ENCODE results near the gene LRP5. TPM values are rescaled to one million over a fixed set of nuclear protein-coding genes. Genes with fewer than 3 reads are reported as not detected.
"Not testable (repeated sequence)": the region's sequence is repeated elsewhere in the genome, so short reads cannot be mapped to it uniquely, and the experiment has no call there.

LRP5 gene
- total RNA-seq, 2 donors from 2014 or later, result 43.3 to 63.6 TPM

DNA sequence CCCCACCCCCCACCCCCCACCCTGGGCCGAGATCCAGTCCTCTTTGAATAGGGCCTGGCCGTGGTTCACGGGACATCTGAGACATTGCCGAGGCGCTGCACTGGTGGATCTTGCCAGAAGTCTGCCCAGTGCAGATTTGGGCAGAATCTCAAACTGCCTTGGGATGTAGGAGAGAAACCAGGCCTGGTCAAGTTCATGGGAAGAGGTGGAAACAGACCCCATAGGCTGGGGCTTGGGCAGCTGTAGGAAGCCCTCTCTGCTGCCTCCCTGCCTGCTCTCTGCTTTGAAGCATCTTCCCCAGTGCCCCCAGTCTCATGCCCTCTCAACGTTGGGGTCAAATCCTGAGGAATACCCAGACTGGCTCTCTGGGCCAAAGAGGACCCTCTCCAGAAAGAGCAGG is 132.2 kb downstream of the LRP5 start:
- WGBS, 2 donors, result 90 to 92% methylated on average over 6 of the region's 6 CpGs
- no peaks in the 10 kb centered on the region for H3K9me3 ChIP-seq
- no peaks in the 10 kb centered on the region for H3K27me3 ChIP-seq
- no peak overlapping the region for H3K4me3 ChIP-seq
- ATAC-seq (no peak), DNase-seq (no peak)
- intact Hi-C loops (cut with DNase I), result no loop called here
- no peak for TF ChIP-seq POLR2A (IDR thresholded peaks at IDR 0.05)
- TF ChIP-seq, protein P1, sequence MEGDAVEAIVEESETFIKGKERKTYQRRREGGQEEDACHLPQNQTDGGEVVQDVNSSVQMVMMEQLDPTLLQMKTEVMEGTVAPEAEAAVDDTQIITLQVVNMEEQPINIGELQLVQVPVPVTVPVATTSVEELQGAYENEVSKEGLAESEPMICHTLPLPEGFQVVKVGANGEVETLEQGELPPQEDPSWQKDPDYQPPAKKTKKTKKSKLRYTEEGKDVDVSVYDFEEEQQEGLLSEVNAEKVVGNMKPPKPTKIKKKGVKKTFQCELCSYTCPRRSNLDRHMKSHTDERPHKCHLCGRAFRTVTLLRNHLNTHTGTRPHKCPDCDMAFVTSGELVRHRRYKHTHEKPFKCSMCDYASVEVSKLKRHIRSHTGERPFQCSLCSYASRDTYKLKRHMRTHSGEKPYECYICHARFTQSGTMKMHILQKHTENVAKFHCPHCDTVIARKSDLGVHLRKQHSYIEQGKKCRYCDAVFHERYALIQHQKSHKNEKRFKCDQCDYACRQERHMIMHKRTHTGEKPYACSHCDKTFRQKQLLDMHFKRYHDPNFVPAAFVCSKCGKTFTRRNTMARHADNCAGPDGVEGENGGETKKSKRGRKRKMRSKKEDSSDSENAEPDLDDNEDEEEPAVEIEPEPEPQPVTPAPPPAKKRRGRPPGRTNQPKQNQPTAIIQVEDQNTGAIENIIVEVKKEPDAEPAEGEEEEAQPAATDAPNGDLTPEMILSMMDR (IDR thresholded peaks at IDR 0.05), result no peak
- peaks cover 0 to 2% of the 10 kb centered on the region in 2 donors for H3K36me3 ChIP-seq (replicated peaks in 1 of 2; ENCODE audit: insufficient read depth in 1 of 2, low read depth in 2 of 2)
- H3K27ac ChIP-seq, result no peak overlapping the region
- no peaks in the 10 kb centered on the region for H3K4me1 ChIP-seq

DNA sequence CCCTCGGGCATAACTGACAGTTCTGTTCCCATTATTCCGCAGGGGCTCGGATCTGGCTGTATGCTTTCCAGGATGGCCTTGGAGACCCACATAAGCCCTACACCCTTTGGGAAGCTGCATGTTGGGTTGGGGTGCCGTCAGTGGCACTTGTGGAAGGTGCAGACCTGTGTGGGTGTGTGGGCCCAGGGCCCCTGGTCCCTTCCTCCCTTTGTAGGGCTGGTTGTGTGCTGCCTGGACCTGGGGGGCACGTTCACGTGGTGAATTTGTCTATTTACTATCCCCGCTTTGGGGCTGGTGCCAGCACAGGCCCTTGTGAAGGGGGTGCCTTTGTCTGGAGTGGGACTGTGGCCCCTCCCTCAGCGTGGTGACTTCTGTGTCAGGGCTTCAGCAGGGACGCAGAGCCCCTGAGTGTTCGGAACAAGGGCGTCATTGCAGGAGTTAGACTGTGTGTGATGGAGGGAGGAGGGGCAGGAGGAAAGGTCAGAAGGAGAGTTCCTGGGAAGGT is 133.2 kb downstream of the LRP5 start:
- 83 to 84% methylated on average over 8 to 11 of the region's 11 CpGs for WGBS, 2 donors
- H3K27me3 ChIP-seq, result no peaks in the 10 kb centered on the region
- no peak for DNase-seq
- no peak for ATAC-seq
- TF ChIP-seq, protein P1 (IDR thresholded peaks at IDR 0.05), result no peak
- no peak for TF ChIP-seq POLR2A (IDR thresholded peaks at IDR 0.05)
- H3K9me3 ChIP-seq, result no peaks in the 10 kb centered on the region
- intact Hi-C loops (cut with DNase I), result loop anchor here (5.0 kb wide), 1 partner anchor 188 kb away; no protein-coding TSS in a partner anchor
- H3K27ac ChIP-seq, result no peak overlapping the region
- H3K36me3 ChIP-seq (replicated peaks in 1 of 2; ENCODE audit: insufficient read depth in 1 of 2, low read depth in 2 of 2), result peaks cover 0 to 2% of the 10 kb centered on the region in 2 donors
- H3K4me3 ChIP-seq, result no peak overlapping the region
- H3K4me1 ChIP-seq, result no peaks in the 10 kb centered on the region

DNA sequence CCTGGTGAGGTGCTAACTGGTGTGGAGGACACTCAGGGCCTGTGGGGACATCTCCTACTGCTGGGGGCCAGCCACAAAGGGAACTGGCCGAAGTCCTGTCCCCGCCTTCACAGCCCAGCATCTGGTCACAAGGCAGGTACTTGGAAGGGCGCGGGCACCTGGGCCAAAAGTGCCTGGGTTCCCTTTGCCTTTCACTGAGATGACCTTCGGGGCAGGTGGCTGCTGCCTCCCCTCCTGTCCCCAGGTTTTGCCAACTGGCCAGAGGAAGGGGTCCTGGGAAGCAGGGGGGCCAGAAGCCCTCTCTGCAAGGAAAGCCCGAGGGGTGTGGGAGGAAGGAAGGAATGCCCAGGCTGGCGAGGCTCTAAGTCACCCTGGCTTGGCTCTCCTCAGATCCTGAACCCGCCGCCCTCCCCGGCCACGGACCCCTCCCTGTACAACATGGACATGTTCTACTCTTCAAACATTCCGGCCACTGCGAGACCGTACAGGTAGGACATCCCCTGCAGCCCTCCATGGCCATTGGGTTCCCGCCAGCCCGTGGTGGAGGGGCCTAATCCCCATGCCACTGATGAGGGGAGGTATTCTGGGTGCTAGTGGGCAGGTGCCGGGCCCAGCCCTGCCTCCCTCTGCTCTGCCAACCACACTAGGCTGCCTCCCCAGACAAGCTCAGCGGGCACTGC is 133.8 kb downstream of the LRP5 start:
- no peak for DNase-seq
- no peaks in the 10 kb centered on the region for H3K9me3 ChIP-seq
- ATAC-seq, result no peak
- H3K27me3 ChIP-seq, result no peaks in the 10 kb centered on the region
- TF ChIP-seq POLR2A (IDR thresholded peaks at IDR 0.05), result no peak
- TF ChIP-seq, protein P1 (IDR thresholded peaks at IDR 0.05), result no peak
- H3K4me3 ChIP-seq, result no peak overlapping the region
- intact Hi-C loops (cut with DNase I), result loop anchor here (5.0 kb wide), 1 partner anchor 189 kb away; no protein-coding TSS in a partner anchor
- no peak overlapping the region for H3K27ac ChIP-seq
- H3K4me1 ChIP-seq, result no peaks in the 10 kb centered on the region
- H3K36me3 ChIP-seq (replicated peaks in 1 of 2; ENCODE audit: insufficient read depth in 1 of 2, low read depth in 2 of 2), result peaks cover 0 to 2% of the 10 kb centered on the region in 2 donors
- 89 to 90% methylated on average over 13 to 16 of the region's 18 CpGs for WGBS, 2 donors

DNA sequence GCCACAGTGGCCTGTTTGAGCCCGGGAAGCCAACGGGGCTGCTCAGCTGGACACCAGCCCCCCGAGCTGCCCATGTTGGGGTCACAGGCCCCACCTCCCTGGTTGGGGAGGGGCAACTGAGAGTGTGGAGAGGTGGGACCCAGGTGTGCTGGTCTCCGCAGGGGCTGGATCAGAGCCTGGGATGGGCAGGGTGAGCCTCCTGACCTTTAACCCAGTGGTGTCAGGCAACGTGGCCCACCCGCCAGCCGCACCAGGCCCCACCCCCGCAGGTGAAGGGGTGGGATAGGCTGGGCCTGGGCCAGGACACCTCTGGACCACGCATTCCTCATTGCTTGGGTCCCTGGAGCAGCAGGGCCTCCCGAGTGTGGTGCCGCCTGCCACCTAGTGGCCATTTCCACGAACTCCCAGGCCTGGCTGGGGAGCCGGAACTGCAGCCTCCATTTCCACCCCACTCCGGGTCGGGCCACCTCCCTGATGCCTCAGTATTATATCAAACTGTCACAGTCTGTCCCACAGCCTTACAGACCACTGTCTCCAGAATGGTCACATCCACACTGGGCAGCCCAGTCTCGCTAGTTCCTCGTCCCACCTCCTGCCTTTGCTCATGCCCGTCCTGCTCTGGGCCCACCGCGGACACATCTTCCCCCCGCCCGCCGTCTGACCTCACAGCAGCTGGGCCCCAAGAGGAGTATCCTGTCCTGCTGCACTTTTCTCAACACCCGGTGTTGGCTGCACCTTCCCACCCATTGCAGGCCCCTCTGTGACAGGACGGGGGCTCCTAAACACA is 134.8 kb downstream of the LRP5 start:
- Histone ChIP-seq H3K9me3 (no peaks in the 10 kb centered on the region), H3K4me3 (no peak overlapping the region), H3K27me3 (no peaks in the 10 kb centered on the region), H3K36me3 (replicated peaks in 1 of 2; ENCODE audit: insufficient read depth in 1 of 2, low read depth in 2 of 2) (peaks cover 0 to 2% of the 10 kb centered on the region in 2 donors), H3K4me1 (no peaks in the 10 kb centered on the region), H3K27ac (no peak overlapping the region)
- intact Hi-C loops (cut with DNase I), result loop anchor here (5.0 kb wide), 1 partner anchor 190 kb away; no protein-coding TSS in a partner anchor
- ATAC-seq (peak; percentile 82), DNase-seq (peak; percentile 70 to 77 (median 76))
- 44 to 81% methylated on average over 10 to 22 of the region's 25 CpGs for WGBS, 2 donors
- TF ChIP-seq POLR2A (IDR thresholded peaks at IDR 0.05), result no peak
- TF ChIP-seq, protein P1 (IDR thresholded peaks at IDR 0.05), result peak; percentile 82 to 91 (median 87)

DNA sequence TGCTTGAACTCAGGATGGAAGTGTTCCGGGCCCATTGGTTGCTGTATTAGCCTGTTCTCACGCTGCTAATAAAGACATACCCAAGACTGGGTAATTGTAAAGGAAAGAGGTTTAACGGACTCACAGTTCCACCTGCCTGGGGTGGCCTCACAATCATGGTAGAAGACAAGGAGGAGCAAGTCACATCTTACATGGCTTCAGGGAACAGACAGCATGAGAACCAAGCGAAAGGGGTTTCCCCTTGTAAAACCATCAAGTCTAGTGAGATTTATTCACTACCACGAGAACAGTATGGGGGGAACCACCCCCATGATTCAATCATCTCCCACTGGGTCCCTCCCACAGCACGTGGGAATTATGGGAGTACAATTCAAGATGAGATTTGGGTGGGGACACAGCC is 135.5 kb downstream of the LRP5 start:
- H3K27me3 ChIP-seq; H3K9me3 ChIP-seq; H3K4me3 ChIP-seq; H3K36me3 ChIP-seq (replicated peaks in 1 of 2; ENCODE audit: insufficient read depth in 1 of 2, low read depth in 2 of 2); ATAC-seq; H3K27ac ChIP-seq; DNase-seq; H3K4me1 ChIP-seq: not testable (repeated sequence)
- WGBS, 2 donors, result 77 to 79% methylated on average over 6 of the region's 6 CpGs
- intact Hi-C loops (cut with DNase I), result loop anchor here (5.0 kb wide), 1 partner anchor 191 kb away; no protein-coding TSS in a partner anchor
